K562 (cell line): ENCODE data around the gene LYRM7. TPM values are rescaled to one million over a fixed set of nuclear protein-coding genes. Genes with fewer than 3 reads are reported as not detected.
A peak's percentile ranks its signal among the peaks of the same experiment; 100 is the strongest.

Experiments used
- ATAC-seq: fragments of 200-7000 bp; cut with Tn5 transposase; 3 replicates; pipeline ENCODE4 v1.9.1; 2020; ENCODE audit warnings: moderate library complexity
- BruUV-seq: library from RNA; stranded (reverse); fragments of 400-500 nt; replicated peaks from 2 replicates; lab custom pipeline; 2021; lab: Mats Ljungman, UMichigan
- CTCF ChIA-PET: fragments of 300-600 bp; formaldehyde crosslinking; extraction: SDS; loops from one replicate; lab custom pipeline; 2021; ENCODE audit warnings: low intra/inter-chr PET ratio; lab: Yijun Ruan, JAX
- POLR2A ChIA-PET: fragments of 300-600, 350-650 bp; sonication (Branson Sonifier 250); formaldehyde crosslinking; extraction: SDS; loops from one replicate; lab custom pipeline; 2021; ENCODE audit warnings: antibody characterized with exemption, inconsistent platforms; lab: Yijun Ruan, JAX
- DNase-seq, 4 experiments: peaks; one replicate each; pipeline versions ENCODE4 v3.0.0 to v3.0.0-alpha.2; 2011 to 2018; ENCODE audit warnings: low spot score in 3 of 4, mixed read lengths in 3 of 4; ENCODE audit errors: extremely low read depth in 1 of 4
- FAIRE-seq: peaks from 2 replicates; lab custom pipeline; 2011; peaks lifted over from hg19 to GRCh38; lab: Jason Lieb, UNC
- H2AFZ ChIP-seq: 2 replicates; pipeline ENCODE4 v1.6.0; 2011; ENCODE audit warnings: low read depth, low read length, control low read depth, inconsistent platforms
- H3K27ac ChIP-seq: fragments of 200-600 bp; 3 replicates; pipeline ENCODE4 v1.8.0; 2011; ENCODE audit warnings: low read depth, mild to moderate bottlenecking, control low read depth, inconsistent platforms, low read length, moderate library complexity, mixed read lengths; ENCODE audit errors: extremely low read depth
- H3K27me3 ChIP-seq, 2 experiments: fragments of 300-600 bp in 1 of 2; 2 replicates in 1 of 2; 3 replicates in 1 of 2; pipeline versions ENCODE4 v1.6.0 to v1.8.0; 2011; ENCODE audit warnings: inconsistent platforms in 2 of 2, low read length in 2 of 2, mild to moderate bottlenecking in 1 of 2, mixed read lengths in 1 of 2, moderate library complexity in 1 of 2; ENCODE audit not compliant: control insufficient read depth in 2 of 2, insufficient read depth in 2 of 2
- H3K36me3 ChIP-seq: fragments of 300-600 bp; 3 replicates; pipeline ENCODE4 v1.8.0; 2011; ENCODE audit warnings: mild to moderate bottlenecking, low read length, inconsistent platforms; ENCODE audit not compliant: control insufficient read depth, insufficient read depth
- H3K4me1 ChIP-seq, 2 experiments: fragments of 200-600 bp in 1 of 2; replicated peaks in 1 of 2; 2 replicates in 1 of 2; 3 replicates in 1 of 2; pipeline versions ENCODE4 v1.5.1 to v1.8.0; 2011; ENCODE audit warnings: inconsistent platforms in 2 of 2, low read length in 2 of 2, mild to moderate bottlenecking in 1 of 2, mixed read lengths in 1 of 2, moderate library complexity in 1 of 2; ENCODE audit not compliant: control insufficient read depth in 2 of 2, insufficient read depth in 2 of 2
- H3K4me2 ChIP-seq: 2 replicates; pipeline ENCODE4 v1.6.1; 2011; ENCODE audit warnings: low read length, control low read depth, inconsistent platforms, mixed read lengths; ENCODE audit not compliant: insufficient read depth
- H3K4me3 ChIP-seq: fragments of 200-600 bp; sonication (generic), shearing (Covaris generic); 2 replicates; pipeline ENCODE4 v1.5.1; 2016; ENCODE audit warnings: control low read depth, inconsistent platforms
- H3K79me2 ChIP-seq: fragments of 200-600 bp; 3 replicates; pipeline ENCODE4 v1.8.0; 2011; ENCODE audit warnings: low read length, inconsistent platforms; ENCODE audit not compliant: control insufficient read depth, insufficient read depth
- H3K9ac ChIP-seq, 2 experiments: 2 replicates each; pipeline versions ENCODE4 v1.6.0 to v1.6.1; 2011; ENCODE audit warnings: low read depth in 2 of 2, low read length in 2 of 2, control low read depth in 1 of 2, inconsistent platforms in 1 of 2, mild to moderate bottlenecking in 1 of 2, mixed read lengths in 1 of 2; ENCODE audit not compliant: insufficient read depth in 1 of 2
- H3K9me1 ChIP-seq: one replicate; pipeline ENCODE4 v1.6.0; 2011; ENCODE audit warnings: inconsistent platforms, mild to moderate bottlenecking, low read length, moderate library complexity; ENCODE audit not compliant: control insufficient read depth, insufficient read depth
- H3K9me3 ChIP-seq: replicated peaks from 2 replicates; pipeline ENCODE4 v1.5.1; 2011; ENCODE audit warnings: low read depth, low read length, inconsistent platforms; ENCODE audit not compliant: control insufficient read depth, insufficient read depth
- H4K20me1 ChIP-seq: replicated peaks from 2 replicates; pipeline ENCODE4 v1.6.1; 2011; ENCODE audit warnings: low read length, inconsistent platforms, mixed read lengths; ENCODE audit not compliant: control insufficient read depth, insufficient read depth
- WGBS: fragments of 100-300 bp; shearing (Covaris generic); methylation state at CpG from one replicate; pipeline ENCODE4 v1.1.6; 2016; ENCODE audit warnings: low coverage, mixed read lengths; ENCODE audit not compliant: insufficient coverage; ENCODE audit errors: missing lambda C conversion rate; 5-methylcytosine and 5-hydroxymethylcytosine counted together
- in situ Hi-C: fragments of 300-500 bp; cut with MboI; formaldehyde crosslinking; loops from 4 replicates; pipeline ENCODE4 v1.15.0; 2018; ENCODE audit warnings: inconsistent platforms, mixed read lengths
- intact Hi-C: fragments of 100-400 bp; cut with micrococcal nuclease; formaldehyde crosslinking; loops from 2 replicates; pipeline ENCODE4 v1.14.2; 2022
- polyA plus RNA-seq, 8 experiments: library from polyadenylated mRNA; depleted of rRNA in 4 of 8; stranded (reverse) in 5 of 8; unstranded in 3 of 8; fragments of >200 nt; fragmentation: Nextera tagmentation in 2 of 8; fragmentation: Illumina TruSeq in 1 of 8; extraction: Ambion mirVana in 2 of 8; extraction: Trizol in 1 of 8; gene quantifications; 2 replicates each; pipeline versions ENCODE4 v1.2.1 to v1.2.3, GENCODE V29; 2011 to 2014; ENCODE audit warnings: inconsistent platforms in 1 of 8, missing spikeins in 1 of 8
- total RNA-seq, 7 experiments: library from RNA; depleted of rRNA in 6 of 7; stranded (reverse); fragments of >200 nt in 6 of 7; fragmentation: Illumina TruSeq in 2 of 7; extraction: Trizol in 2 of 7; gene quantifications; 2 replicates each; pipeline versions ENCODE4 v1.2.1 to v1.2.3, GENCODE V29; 2011 to 2021; ENCODE audit warnings: low replicate concordance in 1 of 7
- TF ChIP-seq, protein P1 (sequence below), 3 experiments: fragments of 200-800 bp in 1 of 3; fragments of 250-450 bp in 1 of 3; fragments of 450-650 bp in 1 of 3; sonication (Bioruptor Pico) in 1 of 3; sonication (Bioruptor generic) in 1 of 3; formaldehyde crosslinking in 1 of 3; IDR thresholded peaks; 2 replicates each; pipeline versions ENCODE4 v1.6.1 to v1.8.0; 2016 to 2022; ENCODE audit warnings: mild to moderate bottlenecking in 2 of 3, missing genetic modification characterization in 2 of 3, missing compliant biosample characterization in 1 of 3, moderate library complexity in 1 of 3
- TF ChIP-seq, protein P2 (sequence below), 2 experiments: fragments of 450-650 bp in 1 of 2; sonication (generic) in 1 of 2; formaldehyde crosslinking in 1 of 2; IDR thresholded peaks in 1 of 2; conservative IDR thresholded peaks in 1 of 2; 2 replicates each; pipeline versions ENCODE4 v1.6.1 to v1.8.1; 2016 to 2023; ENCODE audit warnings: mild to moderate bottlenecking in 2 of 2, moderate library complexity in 2 of 2, inconsistent platforms in 1 of 2, missing genetic modification reagents in 1 of 2

The LYRM7 gene
- total and polyA plus RNA-seq, 9 of the 15 experiments (the other 6 are each of a cell fraction or from before 2014, with no cell fraction given), result 16.2 to 70.1 (median 33.3) TPM

DNA sequence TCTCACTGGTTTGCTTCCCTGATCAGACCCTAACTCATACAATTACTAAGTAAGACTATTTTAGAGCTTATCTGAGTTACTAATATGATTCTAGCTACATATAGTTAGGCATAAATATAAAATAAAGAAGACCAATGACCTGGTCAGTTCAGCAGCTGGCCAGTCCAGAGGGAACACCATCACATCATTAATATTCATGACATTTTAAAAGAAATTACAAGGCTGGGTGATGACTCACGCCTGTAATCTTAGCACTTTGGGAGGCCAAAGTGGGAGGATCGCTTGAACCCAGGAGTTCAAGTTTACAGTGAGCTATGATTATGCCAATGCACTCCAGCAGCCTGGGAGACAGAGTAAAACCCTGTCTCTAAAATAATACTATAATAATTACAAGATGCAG, 56.2 kb downstream of the LYRM7 start:
- in situ Hi-C loops, result no loop called here
- 11% methylated on average over 2 of the region's 2 CpGs for WGBS
- intact Hi-C loops, result no loop called here
- ChIA-PET POLR2A (interaction anchor here (1.0 to 1.2 kb wide), 2 partner anchors 9 to 13 kb away, joined by 3 to 4 read pairs; no protein-coding TSS in a partner anchor), CTCF (no interaction called here)
- Histone ChIP-seq H3K4me1 (0 out of 5 replicates have a peak, but pooled peaks cover 0 to 4% of the 10 kb centered on the region in 2 experiments), H3K9ac (no peak overlapping the region), H2AFZ (no peak overlapping the region), H3K9me1 (no peaks in the 10 kb centered on the region), H4K20me1 (no peaks in the 10 kb centered on the region), H3K4me3 (no peak overlapping the region), H3K27ac (no peak overlapping the region), H3K36me3 (no peaks in the 10 kb centered on the region), H3K79me2 (no peaks in the 10 kb centered on the region), H3K9me3 (no peaks in the 10 kb centered on the region), H3K4me2 (no peak overlapping the region), H3K27me3 (peaks cover 0 to 5% of the 10 kb centered on the region in 2 experiments; a peak in 1 of 5 replicates)
- BruUV-seq, result no TSS peak
- FAIRE-seq, result no peak
- ATAC-seq, result no peak
- no peak for DNase-seq
- TF ChIP-seq, protein P1, sequence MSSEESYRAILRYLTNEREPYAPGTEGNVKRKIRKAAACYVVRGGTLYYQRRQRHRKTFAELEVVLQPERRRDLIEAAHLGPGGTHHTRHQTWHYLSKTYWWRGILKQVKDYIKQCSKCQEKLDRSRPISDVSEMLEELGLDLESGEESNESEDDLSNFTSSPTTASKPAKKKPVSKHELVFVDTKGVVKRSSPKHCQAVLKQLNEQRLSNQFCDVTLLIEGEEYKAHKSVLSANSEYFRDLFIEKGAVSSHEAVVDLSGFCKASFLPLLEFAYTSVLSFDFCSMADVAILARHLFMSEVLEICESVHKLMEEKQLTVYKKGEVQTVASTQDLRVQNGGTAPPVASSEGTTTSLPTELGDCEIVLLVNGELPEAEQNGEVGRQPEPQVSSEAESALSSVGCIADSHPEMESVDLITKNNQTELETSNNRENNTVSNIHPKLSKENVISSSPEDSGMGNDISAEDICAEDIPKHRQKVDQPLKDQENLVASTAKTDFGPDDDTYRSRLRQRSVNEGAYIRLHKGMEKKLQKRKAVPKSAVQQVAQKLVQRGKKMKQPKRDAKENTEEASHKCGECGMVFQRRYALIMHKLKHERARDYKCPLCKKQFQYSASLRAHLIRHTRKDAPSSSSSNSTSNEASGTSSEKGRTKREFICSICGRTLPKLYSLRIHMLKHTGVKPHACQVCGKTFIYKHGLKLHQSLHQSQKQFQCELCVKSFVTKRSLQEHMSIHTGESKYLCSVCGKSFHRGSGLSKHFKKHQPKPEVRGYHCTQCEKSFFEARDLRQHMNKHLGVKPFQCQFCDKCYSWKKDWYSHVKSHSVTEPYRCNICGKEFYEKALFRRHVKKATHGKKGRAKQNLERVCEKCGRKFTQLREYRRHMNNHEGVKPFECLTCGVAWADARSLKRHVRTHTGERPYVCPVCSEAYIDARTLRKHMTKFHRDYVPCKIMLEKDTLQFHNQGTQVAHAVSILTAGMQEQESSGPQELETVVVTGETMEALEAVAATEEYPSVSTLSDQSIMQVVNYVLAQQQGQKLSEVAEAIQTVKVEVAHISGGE (CRISPR knock-in tag; IDR thresholded peaks at IDR 0.05), result no peak
- TF ChIP-seq, protein P2, sequence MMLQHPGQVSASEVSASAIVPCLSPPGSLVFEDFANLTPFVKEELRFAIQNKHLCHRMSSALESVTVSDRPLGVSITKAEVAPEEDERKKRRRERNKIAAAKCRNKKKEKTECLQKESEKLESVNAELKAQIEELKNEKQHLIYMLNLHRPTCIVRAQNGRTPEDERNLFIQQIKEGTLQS (IDR thresholded peaks at IDR 0.05), result peak; percentile 28; the same call in 1 of the 2 replicates
- TF ChIP-seq, protein P2 (CRISPR knock-in tag; conservative IDR thresholded peaks at IDR 0.05), result no peak
